GM18508 (cell line): ENCODE measurements around the gene THAP12.
"Not testable (repeated sequence)": the region's sequence is repeated elsewhere in the genome, so short reads cannot be mapped to it uniquely, and the experiment has no call there.

ENCODE experiments used
- ATAC-seq: cut with Tn5 transposase; IDR thresholded peaks from one replicate; pipeline ENCODE4 v1.9.1; 2021; ENCODE audit warnings: moderate number of reproducible peaks; ENCODE audit not compliant: insufficient read depth, unreplicated experiment

THAP12 gene

GRCh38 chr11:76329084-76329648 lies 51.8 kb downstream of the THAP12 start:
- no peak for ATAC-seq

- no peak for ATAC-seq
These were observed 53.1 kb downstream of the THAP12 start for GRCh38 chr11:76327756-76328388.

GRCh38 chr11:76327202-76327601 lies 53.7 kb downstream of the THAP12 start:
- no peak for ATAC-seq

DNA sequence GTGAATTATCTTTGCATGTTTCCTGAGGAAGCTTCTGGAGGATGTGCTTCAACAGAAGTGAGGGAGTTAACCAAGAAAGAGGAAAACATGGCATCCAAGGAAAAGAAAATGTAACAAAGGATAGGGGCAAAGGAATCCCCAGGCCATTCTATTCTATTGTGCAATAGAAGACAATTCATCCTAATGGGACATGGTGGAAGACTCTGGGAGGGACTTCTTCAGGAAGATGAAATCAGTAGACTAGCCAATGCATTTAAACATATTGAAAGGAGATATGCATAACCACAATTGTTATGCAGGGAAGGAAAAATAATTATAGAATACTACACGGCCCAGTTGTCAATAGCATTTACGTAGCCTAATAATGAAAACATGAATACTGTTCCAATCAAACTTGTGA lies 55.7 kb downstream of the THAP12 start:
- no peak for ATAC-seq

- ATAC-seq, result no peak
These were observed 57.1 kb downstream of the THAP12 start for GRCh38 chr11:76323804-76324203.

- not testable (repeated sequence) for ATAC-seq
These were observed 57.6 kb downstream of the THAP12 start for GRCh38 chr11:76323375-76323774.

DNA sequence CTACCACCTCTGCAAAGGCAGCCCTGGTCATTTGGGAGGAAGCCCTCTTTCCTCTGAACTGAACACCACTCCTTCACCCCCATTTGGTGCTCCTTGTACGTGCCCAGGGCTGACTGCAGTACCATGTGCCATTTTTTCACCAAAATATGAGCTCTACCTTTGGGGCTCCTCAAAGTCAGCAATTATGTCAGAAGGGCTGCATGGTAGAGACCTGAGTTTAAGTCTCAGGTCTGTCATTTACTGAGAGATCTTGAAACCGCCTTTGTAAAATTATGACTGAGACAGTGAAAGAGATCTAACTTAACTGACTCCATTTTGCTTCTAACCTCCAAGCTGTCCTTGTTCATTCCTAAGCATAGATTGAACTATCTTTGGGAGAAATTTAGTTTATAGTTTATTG lies 58.0 kb downstream of the THAP12 start:
- ATAC-seq, result no peak

- ATAC-seq, result no peak
These were observed 58.4 kb downstream of the THAP12 start for GRCh38 chr11:76322540-76322939.

GRCh38 chr11:76321820-76322524 lies 59.0 kb downstream of the THAP12 start:
- no peak for ATAC-seq

DNA sequence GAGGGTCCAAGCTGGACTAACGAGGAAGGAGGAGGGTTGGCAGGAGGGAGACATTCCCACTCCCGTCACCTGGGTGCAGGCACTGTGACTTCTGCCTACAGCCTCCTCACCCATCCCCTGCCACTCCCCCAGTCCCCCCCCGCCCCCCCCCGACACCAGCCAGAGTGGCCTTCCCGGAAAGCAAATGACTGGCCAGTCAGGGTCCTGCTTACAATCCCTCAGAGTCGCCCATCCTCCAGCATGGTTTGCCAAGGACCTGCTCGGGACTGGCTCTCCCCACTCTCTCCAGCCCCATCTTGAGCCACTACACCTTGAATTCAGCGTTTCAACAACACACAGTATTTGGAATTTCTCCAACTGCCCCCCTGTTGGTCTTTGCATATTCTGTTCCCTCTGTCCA lies 59.6 kb downstream of the THAP12 start:
- no peak for ATAC-seq

DNA sequence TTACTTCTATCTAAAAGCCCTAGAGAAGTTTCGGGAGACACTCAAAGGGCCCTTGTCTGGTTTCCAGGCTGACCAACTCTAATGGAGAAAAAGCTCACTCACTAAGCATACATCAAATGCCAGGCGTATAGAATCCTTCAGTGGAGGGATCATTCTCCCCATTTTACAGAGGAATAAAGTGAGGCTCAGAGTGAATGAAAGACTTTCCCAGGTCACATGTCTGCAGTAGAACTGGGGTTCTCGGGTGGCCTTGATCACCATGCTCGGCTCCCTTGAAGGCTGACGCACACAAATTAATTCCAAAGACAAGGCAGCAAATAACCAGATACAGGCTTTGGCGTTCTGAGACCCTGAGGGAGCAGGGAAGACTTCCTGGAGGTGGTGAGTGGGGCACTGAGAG lies 60.0 kb downstream of the THAP12 start:
- ATAC-seq, result no peak

DNA sequence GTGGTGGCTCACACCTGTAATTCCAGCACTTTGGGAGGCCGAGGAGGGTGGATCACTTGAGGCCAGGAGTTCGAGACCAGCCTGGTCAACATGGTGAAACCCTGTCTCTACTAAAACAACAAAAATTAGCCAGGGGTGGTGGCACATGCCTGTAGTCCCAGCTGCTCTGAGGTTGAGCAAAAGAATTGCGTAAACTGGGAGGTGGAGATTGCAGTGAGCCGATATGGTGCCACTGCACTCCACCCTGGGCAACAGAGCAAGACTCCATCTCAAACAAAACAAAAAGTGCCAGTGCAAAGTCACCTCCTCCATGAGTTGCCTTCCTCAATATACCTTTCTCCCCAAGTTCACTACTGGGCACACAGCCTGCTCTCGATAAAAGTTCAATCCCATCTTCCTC lies 61.1 kb downstream of the THAP12 start:
- ATAC-seq, result not testable (repeated sequence)

- ATAC-seq, result no peak
These were observed 62.1 kb downstream of the THAP12 start for GRCh38 chr11:76318744-76319384.

- no peak for ATAC-seq
These were observed 63.6 kb downstream of the THAP12 start for GRCh38 chr11:76317296-76317695.

DNA sequence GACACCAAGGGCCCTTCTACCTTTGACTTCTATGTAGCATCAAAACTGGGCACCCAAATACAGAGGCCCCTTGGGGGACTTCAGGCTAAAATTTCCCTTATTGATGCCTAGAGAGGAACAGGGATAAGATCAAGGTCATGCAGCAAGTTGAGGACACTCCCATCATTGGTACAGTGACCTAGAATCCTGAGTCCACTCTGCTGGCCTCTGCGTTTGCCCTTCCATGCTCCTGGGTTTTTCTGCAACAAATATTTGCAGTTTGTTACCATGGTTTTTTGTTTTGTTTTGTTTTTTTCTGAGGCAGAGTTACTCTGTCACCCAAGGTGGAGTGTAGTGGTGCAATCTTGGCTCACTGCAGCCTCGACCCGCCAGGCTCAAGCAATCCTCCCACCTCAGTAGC lies 64.2 kb downstream of the THAP12 start:
- no peak for ATAC-seq

DNA sequence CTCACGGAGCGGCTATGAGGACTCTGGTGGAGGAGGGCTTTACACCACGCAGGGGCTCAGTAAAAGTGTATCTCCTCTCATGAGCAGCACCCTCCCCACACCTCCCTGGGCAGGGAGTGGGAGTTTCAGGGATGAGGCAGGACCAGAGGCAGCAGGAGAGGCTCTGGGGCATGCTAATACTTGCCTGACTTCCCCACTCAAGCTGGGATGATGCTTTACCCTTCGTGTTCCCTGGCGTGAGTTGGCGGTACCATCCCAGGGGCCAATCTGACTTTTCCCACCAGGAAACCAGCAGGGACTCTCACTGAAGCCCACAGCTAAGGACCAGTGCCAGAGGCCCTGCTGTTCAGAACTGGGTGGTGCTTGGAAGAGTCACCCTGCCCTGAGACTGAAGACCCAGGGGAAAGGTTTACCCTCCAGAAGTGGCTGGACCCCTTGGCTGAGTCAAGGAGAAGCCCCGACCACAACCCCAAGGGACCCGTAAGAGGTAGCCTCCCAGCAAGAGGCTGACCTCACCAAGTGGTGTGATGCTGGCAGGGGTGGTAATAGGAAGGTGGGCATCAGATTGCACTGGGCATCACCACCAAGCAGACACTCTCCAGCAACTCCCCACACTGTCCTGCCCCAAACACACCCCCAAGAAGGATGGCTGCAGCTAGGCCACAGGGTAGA lies 65.6 kb downstream of the THAP12 start:
- ATAC-seq, result no peak

GRCh38 chr11:76314741-76315090 lies 66.2 kb downstream of the THAP12 start:
- ATAC-seq, result no peak

- ATAC-seq, result no peak
These were observed 66.8 kb downstream of the THAP12 start for GRCh38 chr11:76313913-76314740.

DNA sequence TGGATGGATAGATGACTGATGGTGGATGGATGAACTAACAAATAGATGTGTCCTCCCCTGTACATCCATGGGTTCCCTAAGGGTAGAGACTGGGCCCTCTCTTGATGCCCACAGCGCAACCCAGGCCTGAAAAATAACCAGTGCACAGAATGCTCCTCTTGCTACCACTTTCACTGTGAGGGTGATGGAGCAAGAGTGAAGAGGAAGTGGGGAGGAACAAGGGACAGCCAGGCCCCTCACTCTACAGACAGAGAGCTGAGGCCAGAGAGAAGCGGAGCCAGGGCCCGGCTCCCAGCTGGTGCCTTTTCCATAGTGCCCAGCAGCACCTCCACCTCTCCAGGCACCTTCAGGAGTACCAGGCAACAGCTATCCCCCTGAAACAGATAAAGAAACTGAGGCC lies 67.7 kb downstream of the THAP12 start:
- ATAC-seq, result no peak
